HL-60/S4 treated with retinoic acid at 250 ng/mL for 4 days and 3 days (cell line): ENCODE data around the gene SEC61A1.

ENCODE experiments used
- in situ Hi-C: fragments of 300-500 bp; cut with MboI; formaldehyde crosslinking; loops from 2 replicates; pipeline ENCODE4 v1.7.0; 2022; ENCODE audit warnings: low sequenced_read_pairs

SEC61A1 gene

GRCh38 chr3:128051837-128052594 is at the start of gene SEC61A1:
TSS of gene SEC61A1 (plus strand) at chr3:128052437. CDS start at chr3:128052553, 116 bp downstream.
- in situ Hi-C loops, result no loop called here

- in situ Hi-C loops, result no loop called here
Measured at GRCh38 chr3:128004661-128005060, 47.6 kb upstream of the SEC61A1 start.

DNA sequence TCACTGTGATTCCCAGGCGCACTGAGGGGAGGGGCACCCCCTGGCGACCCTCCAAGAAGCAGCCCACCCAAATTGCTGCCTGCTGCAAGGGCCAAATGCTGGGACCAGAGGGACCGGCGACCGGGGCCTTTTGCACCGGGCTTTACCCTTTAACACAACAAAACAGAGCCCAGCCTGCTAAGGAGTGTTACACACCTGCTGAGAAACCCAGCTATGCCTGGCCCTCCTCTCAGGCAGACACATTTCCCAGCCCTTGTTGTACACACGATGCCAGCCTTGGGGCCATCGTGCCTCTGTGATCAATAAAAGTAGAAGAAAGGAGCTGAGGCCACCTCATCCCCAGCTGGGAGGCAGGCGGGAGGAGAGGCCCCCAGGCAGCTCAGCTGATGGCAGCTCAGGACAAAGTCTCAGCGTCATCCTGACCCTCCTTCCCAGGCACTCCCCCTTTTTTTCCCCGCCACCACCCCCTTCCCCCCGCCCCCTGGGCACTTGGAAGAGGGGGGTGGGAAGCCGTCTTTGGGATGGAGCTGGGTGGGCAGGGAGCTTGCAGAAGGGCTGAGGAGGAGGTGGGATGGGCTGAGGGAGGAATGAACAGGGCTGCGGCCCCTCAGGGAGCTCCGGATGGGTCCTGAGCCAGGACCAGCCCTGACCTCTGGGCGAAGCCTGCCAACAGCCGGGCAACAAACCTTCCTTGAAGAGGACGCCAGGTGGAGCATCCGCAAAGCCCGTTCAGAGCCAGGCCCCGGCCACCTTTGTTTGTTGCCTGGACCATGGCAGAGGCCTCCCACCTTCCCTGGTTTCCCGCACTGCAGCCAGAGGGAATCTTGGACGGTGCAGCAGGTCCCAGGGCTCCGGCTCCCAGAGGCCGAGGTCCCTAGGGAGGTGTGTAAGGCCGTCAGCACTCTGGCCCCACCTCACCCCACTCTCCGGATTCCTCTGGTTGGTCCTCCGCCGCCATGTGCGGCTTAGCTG is 45.9 kb upstream of the SEC61A1 start:
- in situ Hi-C loops, result no loop called here

GRCh38 chr3:128007033-128007424 is 45.2 kb upstream of the SEC61A1 start:
- in situ Hi-C loops, result no loop called here

GRCh38 chr3:128009952-128010846 is 42.0 kb upstream of the SEC61A1 start:
- in situ Hi-C loops, result no loop called here

DNA sequence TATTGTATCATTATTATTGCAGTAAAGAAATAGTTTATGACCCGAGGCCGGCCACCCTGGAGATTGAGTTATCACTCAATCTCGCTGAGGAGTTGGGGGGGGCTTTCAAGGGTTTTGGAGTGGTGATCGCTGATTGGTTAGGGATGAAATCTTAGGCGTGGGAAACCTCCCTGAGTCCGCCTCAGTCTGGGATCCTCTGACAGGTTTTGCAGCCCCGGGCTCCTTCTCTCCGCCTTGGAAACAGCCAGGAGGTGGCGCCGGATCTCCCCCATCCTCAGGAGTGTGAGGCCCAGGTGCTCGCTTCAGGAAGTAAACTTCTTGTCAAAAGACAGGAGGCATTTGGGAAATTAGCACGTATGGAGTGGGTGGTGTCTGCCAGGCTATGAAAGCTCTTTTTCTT is 41.1 kb upstream of the SEC61A1 start:
- in situ Hi-C loops, result no loop called here

DNA sequence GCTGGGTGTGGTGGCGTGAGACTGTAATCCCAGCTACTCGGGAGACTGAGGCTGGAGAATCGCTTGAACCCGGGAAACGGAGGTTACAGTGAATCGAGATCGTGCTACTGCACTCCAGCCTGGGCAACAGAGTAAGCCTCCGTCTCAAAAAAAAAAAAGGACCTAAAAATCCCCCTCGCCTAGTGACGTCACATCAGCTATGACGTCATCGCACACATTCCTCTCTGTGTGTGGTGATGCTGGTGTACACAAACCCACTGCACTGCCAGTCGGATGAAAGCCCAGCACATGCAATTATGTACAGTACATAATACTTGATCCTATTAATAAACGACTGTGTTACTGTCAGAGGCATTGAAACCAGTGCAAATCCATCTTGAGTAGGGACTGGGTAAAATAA is 40.2 kb upstream of the SEC61A1 start:
- in situ Hi-C loops, result no loop called here

GRCh38 chr3:128014548-128014947 is 37.7 kb upstream of the SEC61A1 start:
- in situ Hi-C loops, result no loop called here

DNA sequence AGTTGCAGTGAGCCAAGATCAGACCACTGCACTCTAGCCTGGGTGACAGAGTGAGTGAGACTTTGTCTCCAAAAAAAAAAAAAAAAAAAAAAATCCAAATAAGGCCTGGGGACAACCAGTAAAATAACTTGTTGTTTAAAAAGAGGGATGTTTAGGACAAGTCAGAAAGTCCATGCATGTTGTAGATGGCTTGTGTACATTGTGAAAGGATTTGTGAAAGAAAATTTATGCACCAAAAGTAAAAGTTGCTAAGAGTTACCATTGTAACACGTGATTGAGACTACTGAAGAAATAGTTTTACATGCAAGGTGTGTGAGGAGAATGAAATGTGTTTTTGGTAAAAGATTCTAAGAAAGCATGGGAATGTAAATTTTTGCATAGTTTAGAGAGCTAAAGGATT is 35.7 kb upstream of the SEC61A1 start:
- in situ Hi-C loops, result no loop called here

DNA sequence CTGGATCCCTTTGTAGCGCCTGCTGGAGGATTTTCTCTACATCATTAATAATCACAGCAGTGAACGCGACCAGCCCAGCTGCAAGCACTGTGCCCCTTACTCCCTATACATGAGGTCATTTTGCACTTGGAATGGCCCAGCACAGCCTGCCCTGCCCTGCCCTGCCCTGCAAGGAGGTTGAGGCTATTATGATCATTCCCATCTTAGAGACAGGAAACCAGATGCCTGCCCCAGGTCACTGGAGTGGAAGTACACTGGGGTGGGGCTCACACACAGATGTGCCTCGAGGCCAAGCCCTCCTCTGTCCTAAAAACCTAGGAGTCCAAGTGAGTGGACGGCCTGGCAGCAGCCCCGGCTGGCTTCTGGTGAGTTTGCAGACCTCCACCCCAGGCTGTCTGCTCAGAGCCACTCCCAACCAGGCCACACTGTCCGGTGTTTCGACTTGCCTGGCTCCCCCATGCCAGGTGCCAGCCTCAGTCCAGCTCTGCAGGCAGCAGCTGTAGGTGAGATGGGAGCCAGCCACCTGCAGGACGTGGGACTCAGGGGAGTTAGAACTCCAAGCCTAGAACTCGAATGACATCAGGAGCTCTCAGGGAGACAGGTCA is 30.4 kb upstream of the SEC61A1 start:
- in situ Hi-C loops, result no loop called here

DNA sequence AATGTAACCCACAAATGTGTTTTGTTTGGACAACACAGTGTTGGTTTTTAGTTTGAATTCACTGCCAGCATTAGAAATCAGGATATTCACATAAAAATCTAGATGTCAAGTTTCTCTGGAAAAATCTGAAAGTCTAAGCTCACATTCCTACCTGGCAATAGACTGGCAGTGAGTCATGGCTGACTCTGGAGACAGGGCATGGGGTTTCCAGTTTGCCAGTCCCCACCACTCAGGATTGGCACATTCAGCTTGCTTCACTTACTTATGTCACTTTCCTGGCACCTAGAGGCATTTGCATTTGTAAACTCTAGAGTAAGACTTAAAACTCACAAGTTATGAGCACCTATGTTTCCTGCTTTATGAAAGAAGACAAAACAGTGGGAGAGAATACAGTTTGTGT is 19.1 kb upstream of the SEC61A1 start:
- in situ Hi-C loops, result no loop called here

DNA sequence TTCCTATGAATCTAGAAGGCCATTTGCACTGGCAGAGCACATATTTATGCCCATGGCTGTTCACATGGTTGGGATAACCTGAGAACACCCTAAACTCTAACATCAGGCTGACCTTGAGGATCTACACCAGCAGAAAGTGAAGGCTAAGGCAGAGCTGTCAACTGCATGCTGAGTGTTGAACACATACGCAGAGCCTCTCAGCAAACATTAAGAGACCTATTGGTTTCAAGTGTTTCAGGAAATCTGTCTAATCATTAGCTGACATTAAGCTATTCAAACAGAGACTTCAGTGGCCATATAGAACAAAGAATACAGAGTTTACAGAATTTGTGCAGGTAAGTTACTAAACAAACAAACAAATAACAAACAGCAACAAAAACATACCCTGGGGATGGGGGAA is 16.1 kb upstream of the SEC61A1 start:
- in situ Hi-C loops, result no loop called here

GRCh38 chr3:128040041-128040440 is 12.2 kb upstream of the SEC61A1 start:
- in situ Hi-C loops, result no loop called here

DNA sequence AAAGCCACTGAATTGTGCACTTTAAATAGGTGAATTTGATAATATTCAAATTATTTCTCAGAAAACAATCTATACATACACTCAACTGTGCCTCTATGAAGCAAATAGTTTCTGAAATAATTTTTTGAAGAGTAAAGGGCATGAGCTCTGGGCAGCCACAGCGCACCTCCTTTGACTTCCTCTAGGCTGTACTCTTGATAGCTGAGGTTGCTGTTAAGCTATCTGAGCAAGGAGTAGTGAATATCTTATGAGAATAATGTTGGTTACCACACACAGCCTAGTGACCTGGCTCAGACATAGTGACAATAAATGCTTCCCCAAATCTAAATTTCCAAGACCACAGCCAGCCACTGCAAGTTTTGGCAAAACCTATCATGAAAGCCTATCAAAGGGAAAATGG is 11.6 kb upstream of the SEC61A1 start:
- in situ Hi-C loops, result no loop called here

- in situ Hi-C loops, result no loop called here
Measured at GRCh38 chr3:128041344-128041743, 10.9 kb upstream of the SEC61A1 start.

- in situ Hi-C loops, result no loop called here
Measured at GRCh38 chr3:128050597-128050996, 1.6 kb upstream of the SEC61A1 start.

DNA sequence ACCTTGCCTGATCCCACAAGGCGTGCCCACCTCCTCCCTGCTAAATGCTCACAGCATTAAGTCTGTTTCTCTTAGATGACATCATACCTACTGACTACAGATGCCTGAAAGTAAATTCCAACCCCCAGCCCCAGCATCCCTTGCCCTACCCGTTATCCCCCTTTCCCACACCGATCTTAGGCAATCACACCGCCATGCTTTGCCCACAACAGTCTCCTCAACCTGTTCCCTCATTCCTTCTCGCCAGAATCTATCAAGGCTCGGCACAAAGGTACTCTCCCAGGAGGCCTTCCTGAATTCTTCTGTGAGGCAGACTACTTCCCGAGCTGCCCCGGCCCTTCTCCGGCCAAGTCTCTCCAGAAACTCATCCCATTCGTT is 789 bp upstream of the SEC61A1 start:
- in situ Hi-C loops, result no loop called here

- in situ Hi-C loops, result no loop called here
Measured at GRCh38 chr3:128052595-128053351, 536 bp downstream of the SEC61A1 start.

- in situ Hi-C loops, result no loop called here
Measured at GRCh38 chr3:128053614-128054013, 1.4 kb downstream of the SEC61A1 start.

- in situ Hi-C loops, result no loop called here
Measured at GRCh38 chr3:128054367-128054766, 2.1 kb downstream of the SEC61A1 start.
